Mesenchymal stem cell (in vitro differentiated cells and primary cell): Measurements from ENCODE around the gene IGF2BP2.

ENCODE experiments used
- DNase-seq: peaks from one replicate; pipeline ENCODE4 v3.0.0-alpha.2; 2013
- H2AFZ ChIP-seq: one replicate; pipeline ENCODE4 v1.6.1; 2013; ENCODE audit warnings: low read depth, mild to moderate bottlenecking, control low read depth, inconsistent platforms, low read length, moderate library complexity
- H2AK5ac ChIP-seq: 2 replicates; pipeline ENCODE4 v1.6.1; 2013; ENCODE audit warnings: low read length, moderate library complexity, mild to moderate bottlenecking, inconsistent platforms; ENCODE audit not compliant: severe bottlenecking
- H2BK120ac ChIP-seq: one replicate; pipeline ENCODE4 v1.6.1; 2013; ENCODE audit warnings: low read depth, mild to moderate bottlenecking, inconsistent platforms, low read length, moderate library complexity
- H2BK12ac ChIP-seq, 2 experiments: one replicate each; pipeline ENCODE4 v1.6.1; 2013; ENCODE audit warnings: inconsistent platforms in 2 of 2, low read length in 2 of 2, mild to moderate bottlenecking in 2 of 2, moderate library complexity in 2 of 2, control low read depth in 1 of 2
- H2BK15ac ChIP-seq: one replicate; pipeline ENCODE4 v1.6.1; 2013; ENCODE audit warnings: mild to moderate bottlenecking, low read depth, inconsistent platforms; ENCODE audit not compliant: poor library complexity, severe bottlenecking
- H2BK5ac ChIP-seq: 2 replicates; pipeline ENCODE4 v1.6.1; 2013; ENCODE audit warnings: low read depth, mild to moderate bottlenecking, low read length, control low read depth, inconsistent platforms; ENCODE audit not compliant: poor library complexity, severe bottlenecking
- H3K14ac ChIP-seq, 2 experiments: one replicate each; pipeline ENCODE4 v1.6.1; 2013; ENCODE audit warnings: inconsistent platforms in 2 of 2, low read length in 2 of 2, control low read depth in 1 of 2, mild to moderate bottlenecking in 1 of 2, moderate library complexity in 1 of 2
- H3K18ac ChIP-seq, 2 experiments: one replicate each; pipeline ENCODE4 v1.6.1; 2013; ENCODE audit warnings: inconsistent platforms in 2 of 2, low read length in 2 of 2, control low read depth in 1 of 2, low read depth in 1 of 2, mild to moderate bottlenecking in 1 of 2
- H3K23ac ChIP-seq, 2 experiments: one replicate each; pipeline ENCODE4 v1.6.1; 2013; ENCODE audit warnings: inconsistent platforms in 2 of 2, low read length in 2 of 2, mild to moderate bottlenecking in 2 of 2, moderate library complexity in 2 of 2, control low read depth in 1 of 2
- H3K27ac ChIP-seq: 2 replicates; pipeline ENCODE4 v1.5.1; 2013; ENCODE audit warnings: mild to moderate bottlenecking, moderate library complexity, low read length, control low read depth, inconsistent platforms; ENCODE audit not compliant: poor library complexity, severe bottlenecking
- H3K27me3 ChIP-seq, 2 experiments: 2 replicates each; pipeline versions ENCODE4 v1.6.1 to v1.7.0; 2013; ENCODE audit warnings: low read length in 2 of 2, mild to moderate bottlenecking in 2 of 2, moderate library complexity in 2 of 2, control low read depth in 1 of 2, inconsistent platforms in 1 of 2; ENCODE audit not compliant: control insufficient read depth in 1 of 2, insufficient read depth in 1 of 2
- H3K36me3 ChIP-seq, 2 experiments: 2 replicates each; pipeline versions ENCODE4 v1.6.1 to v1.7.0; 2013; ENCODE audit warnings: low read length in 2 of 2, control low read depth in 1 of 2, inconsistent platforms in 1 of 2, low read depth in 1 of 2, mild to moderate bottlenecking in 1 of 2; ENCODE audit not compliant: insufficient read depth in 2 of 2, control insufficient read depth in 1 of 2
- H3K4ac ChIP-seq, 2 experiments: one replicate each; pipeline ENCODE4 v1.6.1; 2013; ENCODE audit warnings: inconsistent platforms in 2 of 2, low read length in 2 of 2, mild to moderate bottlenecking in 2 of 2, moderate library complexity in 2 of 2, control low read depth in 1 of 2, low read depth in 1 of 2
- H3K4me1 ChIP-seq: 2 replicates; pipeline ENCODE4 v1.6.1; 2013; ENCODE audit warnings: low read depth, low read length, control low read depth; ENCODE audit not compliant: control insufficient read depth, insufficient read depth
- H3K4me2 ChIP-seq: 2 replicates; pipeline ENCODE4 v1.6.1; 2013; ENCODE audit warnings: low read length, mild to moderate bottlenecking, inconsistent platforms; ENCODE audit not compliant: poor library complexity, severe bottlenecking
- H3K4me3 ChIP-seq, 2 experiments: 2 replicates each; pipeline versions ENCODE4 v1.5.1 to v1.7.0; 2013; ENCODE audit warnings: low read length in 2 of 2, mild to moderate bottlenecking in 2 of 2, control low read depth in 1 of 2, low read depth in 1 of 2; ENCODE audit not compliant: insufficient read depth in 1 of 2
- H3K79me1 ChIP-seq: replicated peaks from 2 replicates; pipeline ENCODE4 v1.6.1; 2013; ENCODE audit warnings: mild to moderate bottlenecking, control low read depth, low read length, inconsistent platforms; ENCODE audit not compliant: poor library complexity, severe bottlenecking
- H3K9ac ChIP-seq: 2 replicates; pipeline ENCODE4 v1.7.0; 2013; ENCODE audit warnings: mild to moderate bottlenecking, low read length, moderate library complexity
- H3K9me3 ChIP-seq: 2 replicates; pipeline ENCODE4 v1.7.0; 2013; ENCODE audit warnings: mild to moderate bottlenecking, low read length; ENCODE audit not compliant: control insufficient read depth
- H4K8ac ChIP-seq: one replicate; pipeline ENCODE4 v1.6.1; 2013; ENCODE audit warnings: inconsistent platforms, mild to moderate bottlenecking, low read length, moderate library complexity
- H4K91ac ChIP-seq: one replicate; pipeline ENCODE4 v1.6.1; 2013; ENCODE audit warnings: mild to moderate bottlenecking, low read length, inconsistent platforms
- WGBS: methylation state at CpG from one replicate; pipeline ENCODE4 v1.1.7; 2013; ENCODE audit warnings: mixed read lengths; 5-methylcytosine and 5-hydroxymethylcytosine counted together

The IGF2BP2 gene

GRCh38 chr3:185625784-185626183 is 199.1 kb downstream of the IGF2BP2 start:
- Histone ChIP-seq H3K23ac (no peak overlapping the region), H3K9me3 (no peaks in the 10 kb centered on the region), H2BK5ac (no peak overlapping the region), H2AK5ac (no peak overlapping the region), H3K14ac (no peak overlapping the region), H3K4ac (no peak overlapping the region), H2BK12ac (no peak overlapping the region), H3K27ac (no peak overlapping the region), H2BK120ac (no peak overlapping the region), H3K4me1 (no peaks in the 10 kb centered on the region), H3K9ac (no peak overlapping the region), H3K36me3 (peaks cover 21 to 68% of the 10 kb centered on the region in 2 experiments), H2AFZ (no peak overlapping the region), H3K18ac (no peak overlapping the region), H3K79me1 (no peaks in the 10 kb centered on the region), H2BK15ac (no peak overlapping the region), H4K8ac (no peak overlapping the region), H3K27me3 (no peaks in the 10 kb centered on the region), H3K4me2 (no peak overlapping the region), H4K91ac (no peak overlapping the region), H3K4me3 (no peak overlapping the region)
- no peak for DNase-seq
- 71% methylated on average over 1 of the region's 1 CpG for WGBS

DNA sequence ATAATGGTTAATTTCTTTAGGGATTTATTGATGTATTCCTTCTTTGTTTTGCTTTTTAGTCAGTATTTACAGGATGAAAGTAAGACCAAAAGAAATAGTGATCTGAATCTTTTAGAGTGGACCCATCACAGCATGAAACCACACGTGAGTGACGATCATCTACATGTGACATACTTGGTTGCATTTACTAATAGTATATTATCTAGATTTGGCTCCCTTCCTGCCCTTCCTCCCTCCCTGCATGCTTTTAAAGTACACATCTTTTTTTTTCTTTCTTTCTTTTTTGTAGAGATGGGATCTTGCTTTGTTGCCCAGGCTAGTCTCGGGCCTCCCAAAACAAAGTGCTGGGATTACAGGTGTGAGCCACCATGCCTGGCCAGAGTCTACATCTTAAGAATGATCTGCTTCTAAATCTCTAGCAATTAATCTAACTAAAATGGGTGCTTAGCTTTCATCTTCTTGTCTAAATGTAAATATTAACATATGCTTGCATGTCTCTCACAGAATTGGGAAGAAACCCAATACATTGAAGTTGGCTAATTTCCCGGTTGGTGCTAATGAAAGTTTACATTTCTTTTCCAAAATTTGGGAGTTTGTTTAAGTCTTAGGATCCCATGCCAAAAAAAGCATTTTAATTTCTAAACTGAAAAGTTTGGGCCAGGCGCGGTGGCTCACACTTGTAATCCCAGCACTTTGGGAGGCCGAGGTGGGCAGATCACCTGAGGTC is 200.7 kb downstream of the IGF2BP2 start:
- H3K4me1 ChIP-seq = no peaks in the 10 kb centered on the region
- no peak overlapping the region for H3K18ac ChIP-seq
- no peak overlapping the region for H3K4me2 ChIP-seq
- H2AK5ac ChIP-seq = no peak overlapping the region
- no peak overlapping the region for H3K4ac ChIP-seq
- no peak overlapping the region for H2BK12ac ChIP-seq
- DNase-seq = no peak
- no peak overlapping the region for H3K23ac ChIP-seq
- no peak overlapping the region for H4K91ac ChIP-seq
- H3K9ac ChIP-seq = no peak overlapping the region
- no peaks in the 10 kb centered on the region for H3K9me3 ChIP-seq
- no peak overlapping the region for H3K27ac ChIP-seq
- no peaks in the 10 kb centered on the region for H3K27me3 ChIP-seq
- H2BK15ac ChIP-seq = no peak overlapping the region
- H2BK120ac ChIP-seq = no peak overlapping the region
- no peak overlapping the region for H3K4me3 ChIP-seq
- no peak overlapping the region for H2AFZ ChIP-seq
- over 99% methylated on average over 7 of the region's 7 CpGs for WGBS
- H4K8ac ChIP-seq = no peak overlapping the region
- no peaks in the 10 kb centered on the region for H3K79me1 ChIP-seq
- H3K14ac ChIP-seq = no peak overlapping the region
- H3K36me3 ChIP-seq = peaks cover 26 to 72% of the 10 kb centered on the region in 2 experiments
- no peak overlapping the region for H2BK5ac ChIP-seq

GRCh38 chr3:185613016-185613415 is 211.8 kb downstream of the IGF2BP2 start:
- no peaks in the 10 kb centered on the region for H3K79me1 ChIP-seq
- no peak overlapping the region for H4K91ac ChIP-seq
- no peak overlapping the region for H2AFZ ChIP-seq
- no peak overlapping the region for H3K27ac ChIP-seq
- no peak overlapping the region for H3K4ac ChIP-seq
- H2BK120ac ChIP-seq = no peak overlapping the region
- H3K4me2 ChIP-seq = no peak overlapping the region
- no peak overlapping the region for H2BK15ac ChIP-seq
- H2BK12ac ChIP-seq = no peak overlapping the region
- DNase-seq = no peak
- H3K9me3 ChIP-seq = no peaks in the 10 kb centered on the region
- no peak overlapping the region for H2AK5ac ChIP-seq
- WGBS = 100% methylated on average over 2 of the region's 6 CpGs
- no peaks in the 10 kb centered on the region for H3K4me1 ChIP-seq
- no peak overlapping the region for H3K4me3 ChIP-seq
- peaks cover 19 to 82% of the 10 kb centered on the region in 2 experiments for H3K36me3 ChIP-seq
- no peak overlapping the region for H2BK5ac ChIP-seq
- no peak overlapping the region for H3K23ac ChIP-seq
- H3K14ac ChIP-seq = no peak overlapping the region
- H3K27me3 ChIP-seq = no peaks in the 10 kb centered on the region
- no peak overlapping the region for H4K8ac ChIP-seq
- no peak overlapping the region for H3K18ac ChIP-seq
- no peak overlapping the region for H3K9ac ChIP-seq

DNA sequence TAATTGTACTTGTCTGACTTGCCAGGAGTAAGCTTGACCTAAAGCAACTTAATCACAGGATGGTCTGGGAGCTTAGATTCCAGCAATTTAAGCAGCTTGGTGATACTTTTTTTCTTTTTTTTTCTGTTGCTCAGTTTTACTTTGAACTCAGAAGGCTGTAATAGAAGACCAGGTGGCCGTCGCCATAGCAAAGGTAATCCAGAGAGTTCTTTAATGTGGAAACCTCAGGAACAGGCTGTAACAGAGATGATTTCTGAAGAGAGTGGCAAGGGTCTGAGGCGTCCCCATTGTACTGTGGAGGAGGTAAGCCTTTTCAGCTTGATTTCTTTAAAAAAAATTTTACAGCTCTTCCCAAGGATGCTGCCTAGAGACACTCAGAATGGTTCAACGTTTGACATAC is 218.6 kb downstream of the IGF2BP2 start:
- Histone ChIP-seq H3K36me3 (peaks cover 22 to 84% of the 10 kb centered on the region in 2 experiments), H3K18ac (no peak overlapping the region), H3K27ac (no peak overlapping the region), H2BK5ac (no peak overlapping the region), H3K4ac (no peak overlapping the region), H3K4me2 (no peak overlapping the region), H2AFZ (no peak overlapping the region), H2BK120ac (no peak overlapping the region), H4K8ac (no peak overlapping the region), H3K4me3 (no peak overlapping the region), H3K4me1 (no peaks in the 10 kb centered on the region), H3K79me1 (peaks cover 11% of the 10 kb centered on the region), H2BK15ac (no peak overlapping the region), H3K14ac (no peak overlapping the region), H3K27me3 (no peaks in the 10 kb centered on the region), H2AK5ac (no peak overlapping the region), H4K91ac (no peak overlapping the region), H3K23ac (no peak overlapping the region), H3K9ac (no peak overlapping the region), H2BK12ac (no peak overlapping the region), H3K9me3 (no peaks in the 10 kb centered on the region)
- WGBS = 96% methylated on average over 4 of the region's 4 CpGs
- no peak for DNase-seq
